NT2/D1 (cell line): ENCODE data around the gene GHRH.

Source experiments
- YY1 ChIP-seq: IDR thresholded peaks from 2 replicates; pipeline ENCODE4 v1.6.1; 2011; ENCODE audit not compliant: insufficient read length, insufficient read depth
- ZNF274 ChIP-seq: IDR thresholded peaks from 2 replicates; pipeline ENCODE4 v1.6.1; 2011; ENCODE audit warnings: mild to moderate bottlenecking, low read depth, low read length

DNA sequence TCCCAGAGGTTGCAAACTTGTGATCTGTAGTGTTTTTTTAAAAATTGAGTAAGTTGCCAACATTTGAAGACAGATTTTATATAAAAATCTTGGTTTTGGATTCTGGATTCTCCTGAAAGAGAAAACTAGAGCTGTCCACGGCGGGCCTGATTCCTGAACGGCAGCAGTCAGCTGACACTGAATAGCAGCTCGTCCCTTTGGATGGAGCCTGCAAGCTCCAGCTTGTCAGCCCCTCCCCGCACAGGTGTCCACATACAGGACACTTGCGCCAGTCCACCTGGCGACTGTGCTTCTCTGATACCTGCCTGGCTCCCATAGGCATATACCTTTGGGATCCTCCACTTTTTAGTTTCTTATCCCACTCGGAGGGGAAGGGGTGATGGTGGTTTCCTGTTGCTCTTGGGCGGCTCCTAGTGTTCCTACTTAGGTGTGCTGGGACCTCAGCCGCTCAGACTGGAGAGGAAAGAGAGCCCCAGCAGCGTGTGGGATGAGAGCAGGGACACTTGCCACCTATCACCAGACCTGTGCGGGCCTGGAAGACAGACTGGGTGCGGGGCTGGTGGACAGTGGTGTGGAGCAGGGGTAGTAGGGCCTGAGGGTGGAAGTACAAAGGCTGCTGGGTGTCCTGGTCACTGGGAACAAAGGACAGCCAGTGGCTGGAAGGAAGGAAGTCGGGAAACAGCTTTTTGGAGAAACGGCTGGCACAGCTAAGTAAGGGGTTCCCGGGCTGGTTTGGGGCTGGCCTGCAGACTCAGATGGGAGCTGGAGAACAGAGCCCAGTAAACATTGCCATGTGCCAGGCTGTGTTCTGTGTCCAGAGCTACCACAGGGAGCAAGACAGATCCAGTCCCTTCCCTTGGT is 18.3 kb downstream of the GHRH start:
- TF ChIP-seq ZNF274 (no peak), YY1 (no peak)
